OCI-M1 (cell line): ENCODE results near the gene LMO4.

ENCODE experiments used
- DNase-seq: peaks from one replicate; lab custom pipeline; 2025; lab: John Stamatoyannopoulos, UW

Gene LMO4

GRCh38 chr1:87358219-87358618 is 29.5 kb downstream of the LMO4 start:
- peak; percentile 46 for DNase-seq

DNA sequence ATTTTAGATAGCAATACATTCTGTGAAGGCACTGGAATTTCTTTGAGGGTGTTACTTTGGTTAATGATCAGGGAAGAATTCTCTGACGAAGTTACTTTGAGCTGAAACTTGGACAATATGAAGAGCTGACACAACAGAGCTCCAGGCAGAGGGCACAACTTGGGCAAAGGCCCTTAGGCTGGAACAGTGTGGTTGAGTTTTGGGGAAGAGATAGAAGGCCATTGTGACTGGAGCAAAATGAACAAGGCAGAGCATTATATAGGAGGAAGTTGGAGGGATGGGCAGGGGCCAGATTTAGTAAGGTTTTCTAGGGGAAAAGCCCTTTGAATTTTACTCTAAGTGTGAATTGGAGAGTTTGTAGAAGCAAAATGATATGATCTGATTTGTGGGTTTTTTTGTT is 30.9 kb downstream of the LMO4 start:
- no peak for DNase-seq

DNA sequence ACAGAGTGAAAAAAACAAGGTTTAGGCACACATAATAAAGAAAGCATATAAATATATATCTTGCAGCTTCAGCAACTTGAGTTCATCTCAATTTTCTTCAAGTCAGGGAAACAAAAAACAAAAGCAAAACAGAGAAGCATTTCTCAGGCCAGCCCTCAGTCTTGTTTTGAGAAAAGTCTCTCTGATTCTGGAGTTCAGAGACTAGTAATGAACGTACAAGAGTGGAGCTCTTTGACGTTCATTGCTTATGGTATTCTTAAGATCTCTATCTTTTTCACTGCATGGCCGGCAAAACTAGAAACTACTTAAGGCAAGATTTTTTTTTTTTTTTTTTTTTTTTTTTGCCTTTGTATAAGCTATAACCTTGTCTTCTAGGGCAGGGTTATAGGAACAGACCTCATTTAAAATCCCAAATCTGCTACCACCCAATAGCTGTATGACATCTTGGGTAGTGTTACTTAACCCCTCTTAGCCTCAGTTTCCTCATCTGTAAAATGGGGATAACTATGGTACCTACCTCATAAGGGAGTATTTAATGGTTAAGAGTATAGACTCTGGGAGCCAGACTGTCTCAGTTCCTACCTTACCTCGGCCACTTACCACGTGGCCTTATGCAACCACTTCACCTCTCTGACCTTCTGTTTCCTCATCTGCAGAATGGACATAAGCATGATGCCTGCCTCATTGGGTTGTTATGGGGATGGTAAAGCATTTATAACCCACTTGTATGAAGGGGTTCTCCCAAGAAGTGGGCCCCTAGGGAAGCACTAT is 33.6 kb downstream of the LMO4 start:
- no peak for DNase-seq

DNA sequence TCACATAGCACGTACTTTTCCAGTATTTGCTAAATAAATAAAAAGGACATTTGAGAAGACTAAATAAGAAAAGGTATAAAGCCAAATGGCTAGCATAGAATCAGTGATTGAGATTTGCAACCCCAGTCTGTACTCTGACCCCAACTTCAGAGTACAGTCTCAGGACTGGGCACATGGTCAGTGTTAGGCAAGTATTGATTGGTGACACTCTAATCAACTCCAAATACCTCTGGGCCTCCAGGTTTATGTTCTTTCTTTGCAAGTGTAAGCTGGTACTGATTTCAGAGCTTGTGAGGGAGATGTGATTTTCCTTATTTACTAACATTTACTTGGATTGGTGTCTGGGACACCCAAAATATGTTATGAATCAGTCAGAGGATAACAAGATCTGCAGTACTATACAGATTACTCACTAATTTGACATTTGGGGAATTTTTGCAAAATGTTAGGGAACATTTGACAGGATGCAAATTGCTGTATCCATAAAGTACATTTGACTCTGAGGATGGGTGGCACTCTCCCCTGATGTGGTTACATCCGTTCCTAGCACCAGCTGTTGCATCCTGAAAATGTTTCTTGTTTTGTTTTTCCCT is 34.2 kb downstream of the LMO4 start:
- no peak for DNase-seq

DNA sequence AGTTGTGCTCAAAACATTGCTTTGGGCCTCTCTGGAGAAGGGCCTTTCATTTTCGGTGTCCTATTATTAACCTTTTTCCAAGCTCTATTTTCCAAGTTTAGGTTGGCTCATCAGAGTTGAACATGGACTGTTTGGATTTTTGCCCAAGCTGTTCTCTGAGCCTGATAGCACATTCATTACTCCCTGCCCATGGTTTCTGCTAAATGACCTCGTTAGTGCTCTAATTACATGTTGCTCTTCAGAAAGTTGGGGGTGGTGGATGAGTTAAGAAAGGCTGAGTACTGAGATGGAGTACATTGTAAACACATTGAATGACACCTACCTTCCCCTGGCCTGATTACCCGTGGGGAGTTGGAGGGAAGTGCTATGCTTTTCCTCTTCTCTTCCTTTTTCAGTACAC is 38.9 kb downstream of the LMO4 start:
- no peak for DNase-seq

GRCh38 chr1:87368907-87369306 is 40.2 kb downstream of the LMO4 start:
- DNase-seq: no peak

DNA sequence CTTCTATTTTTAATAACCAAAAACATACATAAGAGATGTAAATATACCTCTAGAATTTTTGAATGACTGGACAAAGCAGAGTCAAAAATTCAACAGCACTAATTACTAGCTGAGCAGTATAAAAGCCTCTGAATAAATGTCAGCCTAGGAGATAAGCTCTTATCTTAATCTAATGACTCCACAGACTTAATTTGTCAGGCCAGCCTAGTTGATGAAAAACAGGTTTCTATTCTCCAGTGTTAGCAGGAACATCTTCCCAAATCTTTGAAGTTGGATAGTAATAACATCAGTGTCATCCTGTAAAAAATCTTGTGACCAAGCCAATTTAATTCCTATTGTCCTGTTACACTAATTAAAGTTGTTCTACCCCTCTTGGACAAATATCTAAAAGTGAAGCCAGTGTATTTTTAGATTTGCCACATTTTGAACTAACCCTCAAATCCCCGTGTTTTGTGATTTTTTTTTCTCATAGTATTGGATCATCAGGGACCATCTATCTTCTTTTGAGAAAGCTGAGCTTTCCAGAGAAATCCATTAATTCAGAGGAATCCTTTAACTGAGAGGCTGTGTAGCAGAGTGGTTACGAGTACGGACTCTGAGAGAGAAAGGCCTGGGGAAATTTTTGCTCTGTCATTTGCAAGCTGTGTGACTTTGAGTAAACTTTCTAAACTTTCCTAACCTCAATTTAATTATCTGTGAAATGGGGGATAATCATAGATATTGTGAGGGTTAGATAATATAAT is 41.2 kb downstream of the LMO4 start:
- no peak for DNase-seq

DNA sequence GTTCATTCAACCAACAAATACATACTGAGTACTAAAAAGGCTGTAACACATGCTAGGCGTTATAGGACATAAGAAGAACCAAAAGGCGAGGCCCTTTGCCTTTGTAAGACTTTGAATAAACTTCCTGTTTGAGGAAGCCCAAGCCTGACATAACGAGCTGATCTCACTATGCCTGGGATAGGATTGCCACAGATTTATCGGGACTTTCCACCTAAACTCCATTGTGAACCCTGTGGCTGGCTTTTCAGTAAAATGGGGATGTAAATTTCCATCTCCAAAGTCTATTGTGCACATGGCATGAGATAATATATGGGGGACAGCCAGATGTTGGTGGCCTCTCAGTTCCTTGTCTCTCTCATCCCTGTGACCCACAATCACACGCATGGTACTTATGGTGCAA is 41.9 kb downstream of the LMO4 start:
- no peak for DNase-seq

GRCh38 chr1:87379306-87379705 is 50.6 kb downstream of the LMO4 start:
- DNase-seq: no peak

- no peak for DNase-seq
Observed at GRCh38 chr1:87386217-87386790, 57.6 kb downstream of the LMO4 start.

DNA sequence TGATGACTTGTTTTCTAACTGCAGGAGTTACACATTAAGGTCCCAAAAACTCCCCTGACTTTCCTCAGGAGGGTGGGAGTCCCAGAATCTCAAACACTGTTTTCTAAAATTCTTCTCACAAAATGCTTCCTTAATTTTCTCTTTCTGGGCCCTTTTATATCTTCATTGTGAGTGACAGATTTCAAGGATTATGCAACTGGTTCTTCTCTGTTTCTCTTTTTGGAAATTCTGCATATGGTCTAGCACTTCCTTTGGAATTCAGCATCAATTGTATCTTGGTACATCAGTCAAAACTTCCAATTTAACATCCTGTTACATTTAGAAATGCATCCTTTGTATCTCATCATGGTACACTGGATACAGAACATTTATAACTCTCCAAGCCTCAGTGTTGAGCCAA is 59.7 kb downstream of the LMO4 start:
- DNase-seq: no peak

GRCh38 chr1:87389011-87389410 is 60.3 kb downstream of the LMO4 start:
- no peak for DNase-seq

GRCh38 chr1:87389546-87389945 is 60.9 kb downstream of the LMO4 start:
- DNase-seq: no peak

DNA sequence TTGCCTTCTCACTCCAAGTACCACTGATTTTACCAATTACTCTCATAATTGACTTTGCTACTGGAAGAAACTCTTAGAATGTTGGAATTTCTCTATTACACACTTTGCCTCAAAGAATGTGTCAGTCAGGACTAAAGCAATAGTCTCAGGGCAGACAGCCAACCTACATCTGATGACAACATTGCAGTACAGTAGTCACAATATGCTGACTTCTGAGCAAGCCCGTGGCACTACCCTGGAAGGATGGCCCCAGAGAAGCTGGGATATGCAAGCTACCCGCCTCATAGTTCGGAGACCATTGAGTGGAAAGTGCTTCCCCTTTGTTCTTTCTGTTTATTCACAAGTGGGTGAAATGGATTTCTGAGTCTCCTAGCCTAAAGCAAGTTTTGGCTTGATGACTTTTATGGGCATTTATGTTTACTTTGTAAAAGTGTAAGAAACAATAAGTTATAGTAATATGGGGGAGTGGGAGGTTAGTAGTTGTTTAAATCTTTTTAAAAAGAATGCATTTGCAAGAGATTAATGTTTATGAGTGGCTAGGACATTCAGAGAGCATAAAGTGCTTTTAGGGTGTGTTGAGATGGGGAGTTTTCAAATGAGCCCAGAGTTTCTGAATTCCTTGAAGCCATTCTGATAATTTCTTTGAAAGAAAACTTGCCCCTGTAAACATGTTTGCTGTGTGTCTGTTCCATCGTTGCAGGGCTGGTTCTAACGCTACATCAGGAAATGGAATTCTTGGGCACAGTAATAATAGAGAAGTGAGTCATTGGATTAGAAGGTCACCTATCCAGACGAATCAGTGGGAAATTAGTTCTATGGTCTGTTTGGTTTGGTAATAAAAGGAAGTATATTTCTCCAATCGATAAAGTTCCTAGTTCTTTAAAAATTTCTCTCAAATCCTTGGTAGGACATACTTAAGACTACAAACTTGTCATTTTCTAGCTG is 63.8 kb downstream of the LMO4 start:
- no peak for DNase-seq

DNA sequence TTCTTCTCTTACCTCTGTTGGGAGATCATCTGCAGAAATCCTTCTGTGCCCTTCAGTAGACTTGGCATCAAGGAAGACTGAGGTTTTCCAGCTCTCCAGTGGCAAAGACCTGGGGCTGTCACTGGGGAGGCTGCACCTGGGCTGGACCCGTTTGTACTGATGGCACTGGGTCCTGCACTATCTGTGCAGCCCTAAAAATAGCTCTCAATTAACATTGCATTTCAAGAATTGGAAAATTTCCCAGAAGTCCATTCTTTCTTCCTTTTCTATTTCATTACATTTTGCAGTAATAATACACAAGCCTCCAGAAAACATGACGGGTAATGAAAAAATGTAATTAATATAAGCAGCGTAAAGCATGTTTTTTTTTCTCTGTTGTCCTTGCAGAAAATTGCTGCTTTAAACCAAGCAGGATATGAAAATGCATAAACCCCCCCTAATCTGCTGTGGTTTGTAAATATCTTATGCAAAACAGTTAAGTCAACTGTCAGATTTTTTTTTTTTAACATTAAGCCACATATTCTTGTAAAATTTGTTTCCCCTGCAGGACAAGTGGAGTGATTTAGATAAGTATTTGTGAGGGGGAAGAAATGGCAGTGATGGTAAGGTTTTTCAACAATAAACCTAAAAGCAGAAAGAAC is 64.9 kb downstream of the LMO4 start:
- DNase-seq: no peak

- DNase-seq: peak; percentile 8
Observed at GRCh38 chr1:87394513-87394912, 65.8 kb downstream of the LMO4 start.

DNA sequence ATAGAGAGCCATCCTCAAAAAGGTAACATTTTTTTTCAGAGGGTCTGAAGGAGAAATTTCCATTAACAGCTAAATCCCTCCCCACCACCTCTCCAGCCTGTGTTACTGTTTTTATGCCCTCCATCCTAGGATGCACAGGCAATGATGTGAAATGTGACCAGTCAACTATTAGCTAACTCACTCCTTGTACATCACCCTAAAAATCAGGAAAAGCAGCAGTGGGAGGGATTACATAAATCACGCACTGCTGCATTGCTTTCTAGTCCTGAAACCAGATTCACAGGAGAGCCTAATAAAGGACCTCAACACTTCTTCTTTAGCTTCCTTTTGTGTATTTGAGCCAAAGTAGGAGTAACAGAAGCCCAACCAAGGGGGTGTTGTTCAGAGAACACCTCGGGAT is 66.3 kb downstream of the LMO4 start:
- no peak for DNase-seq
